ENCODE measurements around the gene TPRN.

TPRN gene

DNA sequence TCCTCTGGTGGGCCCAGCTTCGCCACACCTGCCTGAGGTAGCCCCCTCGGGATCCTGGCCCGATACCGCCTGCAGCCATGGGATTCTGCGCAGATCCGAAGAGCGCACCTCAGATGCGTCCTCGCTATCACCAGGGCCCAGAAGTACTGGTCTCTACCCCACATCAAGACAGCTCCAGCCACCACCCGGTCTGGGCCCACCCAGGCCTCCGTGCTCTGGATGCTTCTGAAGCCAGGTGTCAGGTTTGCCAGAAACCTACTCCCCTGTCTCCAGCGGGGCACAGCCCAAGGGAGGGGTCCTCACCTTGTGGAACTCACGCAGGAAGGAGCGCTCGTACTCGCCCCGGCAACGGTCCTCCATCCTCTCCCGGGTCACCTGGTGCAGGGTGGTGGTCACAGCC lies 14.6 kb downstream of the TPRN start:
- H3K36me3 ChIP-seq (ENCODE audit: control insufficient read depth, insufficient read depth, low read length) = peaks cover 11% of the 10 kb centered on the region
- peaks cover 32% of the 10 kb centered on the region for H3K4me1 ChIP-seq (ENCODE audit: control insufficient read depth, insufficient read depth, low read length)
- no peak overlapping the region for H3K4me3 ChIP-seq (ENCODE audit: low read length)
- H3K9ac ChIP-seq (ENCODE audit: low read length) = no peak overlapping the region
- no peaks in the 10 kb centered on the region for H3K27me3 ChIP-seq (ENCODE audit: control insufficient read depth, insufficient read depth, low read length)
- no peaks in the 10 kb centered on the region for H3K9me3 ChIP-seq (ENCODE audit: control insufficient read depth, low read length)

DNA sequence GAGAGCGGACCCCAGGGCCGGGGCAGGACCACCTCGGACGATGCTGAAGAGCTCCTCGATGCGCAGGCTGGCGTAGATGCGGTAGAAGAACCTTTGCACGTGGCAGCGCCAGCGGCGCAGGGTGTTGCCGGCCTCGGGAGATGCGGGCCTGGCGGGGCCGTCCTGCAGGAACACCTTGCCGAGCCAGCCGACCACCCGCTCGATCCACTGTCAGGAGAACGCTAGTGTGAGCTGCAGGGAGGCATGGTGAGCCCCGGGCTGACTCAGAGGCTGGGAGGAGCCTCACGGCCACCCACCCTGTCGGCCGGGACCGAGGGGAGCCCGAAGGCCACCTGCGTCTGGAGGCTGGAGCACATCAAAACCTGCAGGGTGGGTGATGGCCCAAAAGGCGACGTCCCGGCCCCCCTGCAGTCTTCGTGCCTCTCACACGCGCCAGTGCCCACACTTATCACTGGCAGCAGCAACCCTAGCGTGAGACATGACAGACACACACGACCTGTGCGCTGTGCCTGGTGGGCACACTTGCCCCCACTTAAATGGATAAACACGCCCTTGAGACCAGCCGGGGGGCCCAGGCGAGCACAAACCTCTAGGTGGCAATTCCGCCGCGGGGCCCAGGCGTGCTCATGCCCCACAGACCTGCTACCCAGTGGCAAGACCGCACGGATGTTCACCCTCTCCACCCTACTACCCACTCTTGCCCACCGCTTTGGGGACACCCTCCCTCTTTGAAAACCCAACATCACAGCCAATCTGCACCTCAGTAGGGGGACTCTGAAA lies 15.5 kb downstream of the TPRN start:
- H3K9ac ChIP-seq (ENCODE audit: low read length) = no peak overlapping the region
- peaks cover 11% of the 10 kb centered on the region for H3K36me3 ChIP-seq (ENCODE audit: control insufficient read depth, insufficient read depth, low read length)
- H3K27me3 ChIP-seq (ENCODE audit: control insufficient read depth, insufficient read depth, low read length) = no peaks in the 10 kb centered on the region
- peaks cover 25% of the 10 kb centered on the region for H3K4me1 ChIP-seq (ENCODE audit: control insufficient read depth, insufficient read depth, low read length)
- no peaks in the 10 kb centered on the region for H3K9me3 ChIP-seq (ENCODE audit: control insufficient read depth, low read length)
- no peak overlapping the region for H3K4me3 ChIP-seq (ENCODE audit: low read length)

- H3K9ac ChIP-seq (ENCODE audit: low read length) = no peak overlapping the region
- peaks cover 11% of the 10 kb centered on the region for H3K36me3 ChIP-seq (ENCODE audit: control insufficient read depth, insufficient read depth, low read length)
- peaks cover 16% of the 10 kb centered on the region for H3K4me1 ChIP-seq (ENCODE audit: control insufficient read depth, insufficient read depth, low read length)
- H3K9me3 ChIP-seq (ENCODE audit: control insufficient read depth, low read length) = no peaks in the 10 kb centered on the region
- no peaks in the 10 kb centered on the region for H3K27me3 ChIP-seq (ENCODE audit: control insufficient read depth, insufficient read depth, low read length)
- no peak overlapping the region for H3K4me3 ChIP-seq (ENCODE audit: low read length)
These were observed 16.5 kb downstream of the TPRN start for GRCh38 chr9:137183980-137184595.

- H3K9ac ChIP-seq (ENCODE audit: low read length) = no peak overlapping the region
- H3K4me3 ChIP-seq (ENCODE audit: low read length) = no peak overlapping the region
- H3K9me3 ChIP-seq (ENCODE audit: control insufficient read depth, low read length) = no peaks in the 10 kb centered on the region
- H3K27me3 ChIP-seq (ENCODE audit: control insufficient read depth, insufficient read depth, low read length) = no peaks in the 10 kb centered on the region
- H3K4me1 ChIP-seq (ENCODE audit: control insufficient read depth, insufficient read depth, low read length) = peaks cover 14% of the 10 kb centered on the region
- H3K36me3 ChIP-seq (ENCODE audit: control insufficient read depth, insufficient read depth, low read length) = peaks cover 11% of the 10 kb centered on the region
These were observed 17.7 kb downstream of the TPRN start for GRCh38 chr9:137182836-137183235.

DNA sequence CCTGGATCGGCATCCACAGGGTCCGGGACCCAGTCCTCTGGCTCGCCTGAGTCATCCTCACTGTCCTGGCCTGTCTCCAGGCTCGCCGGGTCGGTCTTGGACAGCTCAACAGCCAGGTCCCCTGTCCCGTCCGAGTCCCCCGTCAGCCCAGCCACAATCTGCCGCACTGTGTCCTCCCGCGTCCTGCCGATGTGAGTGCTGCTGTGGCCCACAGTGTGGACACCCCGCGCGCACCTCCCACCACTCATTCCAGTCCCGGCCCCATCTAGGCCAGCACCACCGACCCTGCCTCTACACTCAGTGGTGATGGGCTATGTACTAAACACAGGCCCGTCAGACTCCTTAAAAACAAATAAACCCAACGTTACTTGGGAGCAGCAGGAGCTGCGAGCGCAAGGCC lies 18.9 kb downstream of the TPRN start:
- Histone ChIP-seq H3K36me3 (ENCODE audit: control insufficient read depth, insufficient read depth, low read length) (peaks cover 11% of the 10 kb centered on the region), H3K9me3 (ENCODE audit: control insufficient read depth, low read length) (no peaks in the 10 kb centered on the region)

DNA sequence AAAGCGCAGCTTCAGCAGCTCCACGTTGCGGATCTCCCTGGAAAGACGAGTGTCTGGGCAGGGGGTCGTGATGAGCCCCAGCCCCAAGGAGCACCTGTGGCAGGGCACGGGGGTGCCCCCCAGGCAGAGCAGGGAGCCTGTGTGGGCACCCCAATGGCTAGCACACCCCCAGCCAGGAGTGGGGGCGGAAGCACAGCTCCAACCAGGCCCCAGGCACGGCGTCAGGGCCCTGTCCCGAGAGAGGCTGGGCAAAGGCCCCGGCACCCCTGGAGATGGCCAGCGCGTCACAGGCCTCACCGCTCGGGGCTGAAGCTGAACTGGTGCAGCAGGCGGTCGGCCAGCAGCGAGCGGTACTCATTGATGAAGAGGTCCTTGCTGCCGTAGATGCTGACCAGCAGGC lies 20.1 kb downstream of the TPRN start:
- Histone ChIP-seq H3K27me3 (ENCODE audit: control insufficient read depth, insufficient read depth, low read length) (no peaks in the 10 kb centered on the region), H3K9me3 (ENCODE audit: control insufficient read depth, low read length) (no peaks in the 10 kb centered on the region), H3K4me3 (ENCODE audit: low read length) (no peak overlapping the region), H3K36me3 (ENCODE audit: control insufficient read depth, insufficient read depth, low read length) (peaks cover 11% of the 10 kb centered on the region), H3K9ac (ENCODE audit: low read length) (no peak overlapping the region), H3K4me1 (ENCODE audit: control insufficient read depth, insufficient read depth, low read length) (peaks cover 7% of the 10 kb centered on the region)

More for the DNA sequence above, 18.9 kb downstream of the TPRN start:
- H3K4me1 ChIP-seq (ENCODE audit: control insufficient read depth, insufficient read depth, low read length) = peaks cover 9% of the 10 kb centered on the region
- H3K9ac ChIP-seq (ENCODE audit: low read length) = no peak overlapping the region
- H3K4me3 ChIP-seq (ENCODE audit: low read length) = no peak overlapping the region
- no peaks in the 10 kb centered on the region for H3K27me3 ChIP-seq (ENCODE audit: control insufficient read depth, insufficient read depth, low read length)

DNA sequence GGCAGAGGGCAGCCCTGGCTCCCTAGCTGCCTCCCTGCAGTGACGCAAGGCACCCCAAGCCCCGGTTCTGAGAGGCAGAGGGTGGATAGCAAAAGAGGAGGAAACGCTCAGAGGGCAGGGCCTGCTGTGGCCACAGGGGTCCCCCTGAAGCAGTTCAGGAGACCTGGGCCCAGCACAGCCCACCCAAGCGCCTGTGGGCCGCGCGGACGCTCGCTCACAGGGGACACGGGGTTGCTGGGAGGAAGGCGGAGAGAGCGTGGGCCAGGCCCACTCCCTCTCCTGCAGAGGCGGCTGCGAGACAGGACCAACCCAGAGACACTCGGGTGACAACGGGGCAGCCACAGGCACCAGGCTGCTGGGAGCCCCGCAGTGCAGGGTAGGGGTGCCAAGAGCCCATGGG lies 20.8 kb downstream of the TPRN start:
- Histone ChIP-seq H3K27me3 (ENCODE audit: control insufficient read depth, insufficient read depth, low read length) (peaks cover 6% of the 10 kb centered on the region), H3K4me1 (ENCODE audit: control insufficient read depth, insufficient read depth, low read length) (peaks cover 12% of the 10 kb centered on the region), H3K9me3 (ENCODE audit: control insufficient read depth, low read length) (no peaks in the 10 kb centered on the region), H3K4me3 (ENCODE audit: low read length) (no peak overlapping the region), H3K9ac (ENCODE audit: low read length) (no peak overlapping the region), H3K36me3 (ENCODE audit: control insufficient read depth, insufficient read depth, low read length) (peaks cover 11% of the 10 kb centered on the region)

GRCh38 chr9:137178939-137179630 lies 21.5 kb downstream of the TPRN start:
- peaks cover 11% of the 10 kb centered on the region for H3K36me3 ChIP-seq (ENCODE audit: control insufficient read depth, insufficient read depth, low read length)
- H3K4me3 ChIP-seq (ENCODE audit: low read length) = no peak overlapping the region
- H3K4me1 ChIP-seq (ENCODE audit: control insufficient read depth, insufficient read depth, low read length) = peaks cover 12% of the 10 kb centered on the region
- H3K9me3 ChIP-seq (ENCODE audit: control insufficient read depth, low read length) = no peaks in the 10 kb centered on the region
- no peak overlapping the region for H3K9ac ChIP-seq (ENCODE audit: low read length)
- H3K27me3 ChIP-seq (ENCODE audit: control insufficient read depth, insufficient read depth, low read length) = peaks cover 11% of the 10 kb centered on the region

DNA sequence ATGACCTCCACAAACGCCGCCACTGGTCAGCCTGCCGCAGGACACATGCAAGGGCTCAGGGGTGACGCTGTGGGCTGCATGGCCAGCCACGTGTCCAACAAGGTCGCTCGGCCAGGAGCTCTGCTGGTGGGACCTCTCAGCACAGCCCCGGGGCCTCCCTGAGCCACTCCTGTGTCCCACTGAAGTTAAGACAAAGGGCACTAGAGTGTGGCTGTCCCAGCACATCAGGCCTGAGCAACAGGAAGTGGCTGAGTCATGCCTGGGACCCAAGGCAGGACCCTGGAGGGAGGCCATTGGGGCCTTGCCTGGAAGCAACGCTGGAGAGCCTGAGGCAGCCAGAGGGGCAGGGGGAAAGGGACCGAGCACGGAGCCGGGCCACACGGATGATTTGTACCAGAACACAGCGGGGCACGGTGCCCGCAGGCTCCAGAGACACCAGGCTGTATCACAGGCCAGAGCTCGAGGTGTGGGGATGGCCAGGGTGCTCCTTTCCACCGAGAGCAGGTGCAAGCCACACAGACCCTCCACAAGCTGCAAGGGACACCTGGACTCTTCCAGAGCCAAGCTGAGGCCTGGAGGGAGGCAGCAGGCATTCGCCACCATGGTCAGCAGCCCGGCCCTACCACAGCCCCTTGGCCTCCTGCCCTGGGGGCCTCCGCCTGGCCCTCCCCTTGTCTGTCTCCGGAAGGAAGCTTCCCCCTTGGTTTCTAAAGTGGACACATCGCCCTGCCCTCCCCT lies 22.2 kb downstream of the TPRN start:
- H3K9ac ChIP-seq (ENCODE audit: low read length) = no peak overlapping the region
- H3K36me3 ChIP-seq (ENCODE audit: control insufficient read depth, insufficient read depth, low read length) = peaks cover 9% of the 10 kb centered on the region
- H3K27me3 ChIP-seq (ENCODE audit: control insufficient read depth, insufficient read depth, low read length) = peaks cover 18% of the 10 kb centered on the region
- H3K4me1 ChIP-seq (ENCODE audit: control insufficient read depth, insufficient read depth, low read length) = peaks cover 17% of the 10 kb centered on the region
- H3K9me3 ChIP-seq (ENCODE audit: control insufficient read depth, low read length) = no peaks in the 10 kb centered on the region
- no peak overlapping the region for H3K4me3 ChIP-seq (ENCODE audit: low read length)

DNA sequence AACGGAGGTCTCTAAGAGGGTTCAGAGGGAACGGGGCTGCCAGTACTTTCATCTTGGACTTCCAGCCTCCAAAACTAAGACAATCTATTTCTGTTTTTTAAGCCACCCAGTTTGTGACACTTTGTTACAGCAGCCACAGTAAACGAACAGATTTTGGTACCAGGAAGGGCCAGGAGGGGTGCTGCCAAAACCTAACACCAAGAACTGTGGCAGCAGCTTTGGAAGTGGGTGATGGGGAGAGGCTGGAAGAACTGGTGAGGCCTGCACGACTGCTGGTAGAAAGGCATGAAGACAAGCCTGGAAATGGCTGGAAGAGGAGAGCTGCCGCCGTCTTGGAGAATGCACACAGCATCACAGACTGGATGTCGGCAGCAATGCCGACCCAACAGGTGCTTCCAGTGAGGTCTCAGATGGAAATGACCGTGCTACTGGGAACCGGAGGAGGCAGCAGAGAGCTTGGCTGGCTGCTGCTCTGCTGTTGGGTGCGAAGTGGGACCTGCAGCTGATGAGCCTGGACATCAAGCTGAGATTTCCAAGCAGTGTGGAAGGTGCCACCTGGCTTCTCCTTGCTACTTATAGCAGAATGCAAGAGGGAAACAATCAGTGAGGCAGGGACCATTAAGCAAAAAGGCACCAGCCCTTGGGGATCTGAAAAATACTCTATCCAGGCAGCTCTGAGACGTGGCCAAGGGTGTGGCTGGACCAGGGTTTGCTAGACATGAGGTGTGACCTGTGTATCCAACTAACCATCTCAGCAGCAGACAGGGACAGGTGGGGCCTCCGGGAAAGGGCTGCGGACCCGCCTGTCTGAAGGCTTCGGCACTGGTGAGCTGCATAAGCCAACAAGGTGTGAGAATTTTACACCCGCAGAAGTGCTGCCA lies 24.0 kb downstream of the TPRN start:
- H3K4me1 ChIP-seq (ENCODE audit: control insufficient read depth, insufficient read depth, low read length) = peaks cover 28% of the 10 kb centered on the region
- no peaks in the 10 kb centered on the region for H3K36me3 ChIP-seq (ENCODE audit: control insufficient read depth, insufficient read depth, low read length)

DNA sequence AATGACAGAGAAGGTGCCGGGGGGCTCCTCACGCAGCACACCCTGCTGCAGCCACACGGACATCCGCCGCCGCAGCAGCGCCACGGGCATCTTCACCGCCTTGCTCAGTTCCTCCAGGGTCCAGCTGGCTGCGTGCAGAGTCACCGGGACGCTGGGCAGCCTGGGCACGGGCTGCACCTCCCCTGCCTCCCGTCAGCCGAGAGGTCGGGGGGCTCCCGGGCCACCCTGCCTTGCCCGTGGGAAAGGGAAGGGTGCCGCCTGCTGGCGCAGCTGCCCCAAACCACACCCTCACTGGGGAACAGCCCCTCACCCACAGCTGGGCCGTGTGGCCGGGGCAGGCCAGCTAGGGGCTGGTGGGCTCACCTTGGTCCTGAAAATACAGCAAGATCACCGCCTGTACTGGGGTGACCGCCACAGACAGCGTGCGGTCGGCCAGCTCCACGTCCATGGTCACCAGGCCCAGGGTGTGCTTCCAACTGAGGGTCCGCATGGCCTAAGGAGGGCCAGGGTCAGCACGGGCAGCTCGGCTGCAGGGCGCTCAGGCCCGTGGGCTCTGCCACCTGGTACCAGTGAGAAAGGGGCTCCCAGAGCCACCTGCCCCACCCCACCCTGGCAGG lies 25.1 kb downstream of the TPRN start:
- H3K9ac ChIP-seq (ENCODE audit: low read length) = no peak overlapping the region
- peaks cover 47% of the 10 kb centered on the region for H3K27me3 ChIP-seq (ENCODE audit: control insufficient read depth, insufficient read depth, low read length)
- no peaks in the 10 kb centered on the region for H3K9me3 ChIP-seq (ENCODE audit: control insufficient read depth, low read length)
- H3K36me3 ChIP-seq (ENCODE audit: control insufficient read depth, insufficient read depth, low read length) = no peaks in the 10 kb centered on the region
- H3K4me3 ChIP-seq (ENCODE audit: low read length) = no peak overlapping the region
- H3K4me1 ChIP-seq (ENCODE audit: control insufficient read depth, insufficient read depth, low read length) = peaks cover 28% of the 10 kb centered on the region

More for the DNA sequence above, 24.0 kb downstream of the TPRN start:
- no peak overlapping the region for H3K9ac ChIP-seq (ENCODE audit: low read length)
- no peaks in the 10 kb centered on the region for H3K9me3 ChIP-seq (ENCODE audit: control insufficient read depth, low read length)
- no peak overlapping the region for H3K4me3 ChIP-seq (ENCODE audit: low read length)
- peaks cover 36% of the 10 kb centered on the region for H3K27me3 ChIP-seq (ENCODE audit: control insufficient read depth, insufficient read depth, low read length)

Data from mucosa of stomach (tissue), 1 donor.